Glutamatergic neuron (in vitro differentiated cells): ENCODE measurements around the gene MACROD1. TPM values are rescaled to one million over a fixed set of nuclear protein-coding genes. Genes with fewer than 3 reads are reported as not detected.
A peak's percentile ranks its signal among the peaks of the same experiment; 100 is the strongest.
"Not testable (repeated sequence)": the region's sequence is repeated elsewhere in the genome, so short reads cannot be mapped to it uniquely, and the experiment has no call there.

ENCODE experiments used
- DNase-seq: peaks from one replicate; pipeline ENCODE4 v3.0.0; 2022
- H3K27ac Mint-ChIP-seq: one replicate; pipeline ENCODE4 v1.8.0; 2020; ENCODE audit warnings: mild to moderate bottlenecking, mixed read lengths, inconsistent platforms; ENCODE audit not compliant: unreplicated experiment
- H3K27me3 Mint-ChIP-seq: one replicate; pipeline ENCODE4 v1.8.0; 2020; ENCODE audit warnings: mild to moderate bottlenecking, moderate library complexity, mixed read lengths, inconsistent platforms; ENCODE audit not compliant: unreplicated experiment
- H3K36me3 Mint-ChIP-seq: one replicate; pipeline ENCODE4 v1.8.0; 2020; ENCODE audit warnings: mild to moderate bottlenecking, mixed read lengths, inconsistent platforms; ENCODE audit not compliant: unreplicated experiment
- H3K4me1 Mint-ChIP-seq: one replicate; pipeline ENCODE4 v1.8.0; 2020; ENCODE audit warnings: mild to moderate bottlenecking, low read depth, mixed read lengths, inconsistent platforms; ENCODE audit not compliant: unreplicated experiment
- H3K4me3 Mint-ChIP-seq: one replicate; pipeline ENCODE4 v1.8.0; 2020; ENCODE audit warnings: mild to moderate bottlenecking, mixed read lengths, inconsistent platforms; ENCODE audit not compliant: unreplicated experiment
- H3K9me3 Mint-ChIP-seq: one replicate; pipeline ENCODE4 v1.8.0; 2020; ENCODE audit warnings: mild to moderate bottlenecking, moderate library complexity, mixed read lengths, inconsistent platforms; ENCODE audit not compliant: unreplicated experiment
- total RNA-seq: library from RNA; stranded (reverse); fragmentation: NEBNext Ultra II Directional; extraction: Animal tissue kit (Norgen Biotek cat#: 25700); gene quantifications from one replicate; pipeline ENCODE4 v1.2.1, GENCODE V29; 2021; ENCODE audit not compliant: unreplicated experiment
- TF ChIP-seq, protein P1 (sequence below): fragments of 200-600 bp; sonication (generic); IDR thresholded peaks from one replicate; pipeline ENCODE4 v1.5.0; 2021; ENCODE audit not compliant: partially characterized antibody, unreplicated experiment

The MACROD1 gene
- total RNA-seq, 1 donor from 2014 or later: 12.7 TPM

DNA sequence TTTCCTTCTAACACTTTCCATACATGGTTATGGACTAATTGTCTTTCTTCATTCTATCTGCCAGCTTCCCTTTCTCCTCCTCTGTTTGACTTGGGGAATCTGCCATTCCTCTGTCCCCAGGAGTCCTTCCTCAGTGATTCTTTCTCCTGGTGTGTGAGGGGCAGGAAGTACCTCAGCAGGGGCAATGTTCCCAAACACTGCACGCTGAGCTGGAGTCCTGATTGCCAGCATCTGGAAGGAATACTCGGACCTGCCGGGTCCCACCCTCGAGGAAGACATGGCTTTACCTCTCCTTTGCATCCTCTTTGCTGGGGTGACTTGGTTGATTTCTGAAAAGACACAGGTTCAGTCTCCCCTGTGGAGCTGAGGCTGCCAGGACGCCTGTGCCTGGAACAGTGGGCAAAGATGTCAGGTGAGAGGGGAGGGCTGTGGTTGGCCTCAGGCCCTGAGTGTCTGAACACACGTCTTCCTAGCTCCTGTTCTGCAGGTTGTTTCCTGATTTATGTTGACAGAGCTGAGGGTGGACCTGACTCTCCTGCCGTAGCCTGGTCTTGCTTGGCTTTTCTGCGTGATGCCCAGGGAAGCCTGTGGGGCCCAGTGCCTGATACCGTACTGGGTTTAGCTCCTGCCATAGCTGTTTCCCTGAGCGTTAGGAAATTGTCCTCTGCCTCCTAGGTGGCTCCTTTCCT is 187.2 kb downstream of the MACROD1 start:
- peaks cover 2% of the 10 kb centered on the region for H3K27me3 Mint-ChIP-seq
- H3K9me3 Mint-ChIP-seq: peaks cover 10% of the 10 kb centered on the region
- DNase-seq: no peak
- no peaks in the 10 kb centered on the region for H3K36me3 Mint-ChIP-seq
- peaks cover 22% of the 10 kb centered on the region for H3K4me1 Mint-ChIP-seq
- peak overlapping the region; percentile 64 for H3K27ac Mint-ChIP-seq
- TF ChIP-seq, protein P1, sequence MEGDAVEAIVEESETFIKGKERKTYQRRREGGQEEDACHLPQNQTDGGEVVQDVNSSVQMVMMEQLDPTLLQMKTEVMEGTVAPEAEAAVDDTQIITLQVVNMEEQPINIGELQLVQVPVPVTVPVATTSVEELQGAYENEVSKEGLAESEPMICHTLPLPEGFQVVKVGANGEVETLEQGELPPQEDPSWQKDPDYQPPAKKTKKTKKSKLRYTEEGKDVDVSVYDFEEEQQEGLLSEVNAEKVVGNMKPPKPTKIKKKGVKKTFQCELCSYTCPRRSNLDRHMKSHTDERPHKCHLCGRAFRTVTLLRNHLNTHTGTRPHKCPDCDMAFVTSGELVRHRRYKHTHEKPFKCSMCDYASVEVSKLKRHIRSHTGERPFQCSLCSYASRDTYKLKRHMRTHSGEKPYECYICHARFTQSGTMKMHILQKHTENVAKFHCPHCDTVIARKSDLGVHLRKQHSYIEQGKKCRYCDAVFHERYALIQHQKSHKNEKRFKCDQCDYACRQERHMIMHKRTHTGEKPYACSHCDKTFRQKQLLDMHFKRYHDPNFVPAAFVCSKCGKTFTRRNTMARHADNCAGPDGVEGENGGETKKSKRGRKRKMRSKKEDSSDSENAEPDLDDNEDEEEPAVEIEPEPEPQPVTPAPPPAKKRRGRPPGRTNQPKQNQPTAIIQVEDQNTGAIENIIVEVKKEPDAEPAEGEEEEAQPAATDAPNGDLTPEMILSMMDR: no peak
- H3K4me3 Mint-ChIP-seq: peak overlapping the region; percentile 40

DNA sequence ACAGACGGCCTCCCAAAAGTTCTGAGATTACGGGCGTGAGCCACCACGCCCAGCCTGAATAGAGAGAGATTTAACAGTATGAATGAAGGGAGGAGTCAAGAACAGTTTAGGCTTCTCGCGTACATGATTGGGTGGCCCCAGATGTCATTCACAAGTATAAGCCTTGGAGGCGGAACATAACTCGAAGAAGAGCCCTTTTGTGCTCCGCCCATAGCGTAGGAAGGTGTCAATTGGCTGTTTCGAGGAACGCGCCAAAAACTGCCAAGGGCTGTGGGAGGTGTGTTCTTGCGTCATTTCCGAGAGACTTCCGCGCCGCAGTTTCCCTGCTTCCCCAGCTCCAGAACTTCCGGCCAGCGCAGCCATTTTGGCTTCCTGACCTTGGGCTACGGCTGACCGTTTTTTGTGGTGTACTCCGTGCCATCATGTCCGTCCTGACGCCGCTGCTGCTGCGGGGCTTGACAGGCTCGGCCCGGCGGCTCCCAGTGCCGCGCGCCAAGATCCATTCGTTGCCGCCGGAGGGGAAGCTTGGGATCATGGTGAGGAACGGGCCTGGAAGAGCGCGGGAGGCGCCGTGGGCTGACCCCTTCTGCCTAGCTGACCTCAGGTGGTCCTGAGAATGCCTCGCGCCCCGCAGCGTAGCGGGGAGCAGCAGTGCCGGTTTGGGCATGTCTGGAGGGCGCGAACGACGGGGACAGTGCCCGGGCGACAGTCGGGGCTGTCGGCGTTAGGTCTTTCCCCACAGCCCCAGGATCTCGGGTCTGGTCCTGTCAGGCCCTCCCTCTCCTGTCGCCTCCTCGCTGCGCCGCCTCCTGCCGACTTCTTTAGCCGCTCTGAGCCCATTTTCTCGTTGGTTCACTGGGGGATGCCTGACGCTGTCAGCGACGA is 191.4 kb downstream of the MACROD1 start, which contains the start of gene COX8A:
Gene COX8A, plus strand, starts transcription at position 362 of the 885 bp plus-strand sequence. Its CDS starts 61 bp downstream, at position 423.
- TF ChIP-seq, protein P1: no peak
- peak within 1 kb of the TSS; percentile 99 for H3K4me3 Mint-ChIP-seq
- DNase-seq: peak; percentile 92
- H3K4me1 Mint-ChIP-seq: peaks cover 19% of the 10 kb centered on the region
- peaks cover 7% of the 10 kb centered on the region for H3K9me3 Mint-ChIP-seq
- H3K36me3 Mint-ChIP-seq: no peaks in the 10 kb centered on the region
- H3K27me3 Mint-ChIP-seq: peaks cover 7% of the 10 kb centered on the region
- peak within 1 kb of the TSS; percentile 99 for H3K27ac Mint-ChIP-seq

DNA sequence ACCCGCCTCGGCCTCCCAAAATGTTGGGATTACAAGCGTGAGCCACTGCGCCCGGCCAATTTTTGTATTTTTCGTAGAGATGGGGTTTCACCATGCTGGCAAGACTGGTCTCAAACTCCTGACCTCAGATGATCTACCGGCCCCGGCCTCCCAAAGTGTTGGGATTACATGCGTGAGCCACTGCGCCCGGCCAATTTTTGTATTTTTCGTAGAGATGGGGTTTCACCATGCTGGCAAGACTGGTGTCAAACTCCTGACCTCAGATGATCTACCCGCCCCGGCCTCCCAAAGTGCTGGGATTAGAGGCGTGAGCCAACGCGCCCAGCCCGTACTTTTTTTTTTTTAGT is 192.0 kb downstream of the MACROD1 start:
- H3K4me3 Mint-ChIP-seq: peak overlapping the region; percentile 99

DNA sequence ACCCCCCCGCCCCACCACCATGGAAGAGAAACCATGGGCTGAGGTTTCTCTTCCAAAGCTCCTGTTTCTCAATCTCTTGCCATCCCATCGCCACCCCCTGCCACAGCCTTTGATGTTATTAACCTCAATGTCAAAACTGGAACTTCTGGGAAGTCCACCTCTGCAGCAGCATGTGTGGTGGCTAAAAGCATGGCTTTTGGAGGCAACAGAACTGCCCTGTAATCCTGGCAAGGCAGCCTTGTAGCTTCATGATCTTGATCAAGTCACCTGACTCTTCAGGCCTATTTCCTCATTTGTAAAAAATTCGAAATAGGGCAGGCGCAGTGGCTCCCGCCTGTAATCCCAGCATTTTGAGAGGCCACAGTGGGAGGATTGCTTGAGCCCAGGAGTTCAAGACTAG is 195.0 kb downstream of the MACROD1 start:
- H3K4me1 Mint-ChIP-seq: peaks cover 9% of the 10 kb centered on the region
- DNase-seq: no peak
- H3K27me3 Mint-ChIP-seq: peaks cover 6% of the 10 kb centered on the region
- TF ChIP-seq, protein P1: no peak
- peaks cover 6% of the 10 kb centered on the region for H3K9me3 Mint-ChIP-seq
- no peaks in the 10 kb centered on the region for H3K36me3 Mint-ChIP-seq
- no peak overlapping the region for H3K4me3 Mint-ChIP-seq
- H3K27ac Mint-ChIP-seq: no peak overlapping the region

More for the DNA sequence above, 192.0 kb downstream of the MACROD1 start:
- not testable (repeated sequence) for H3K9me3 Mint-ChIP-seq, H3K27me3 Mint-ChIP-seq, DNase-seq, H3K36me3 Mint-ChIP-seq
- peaks cover 20% of the 10 kb centered on the region for H3K4me1 Mint-ChIP-seq
- H3K27ac Mint-ChIP-seq: peak overlapping the region; percentile 99

DNA sequence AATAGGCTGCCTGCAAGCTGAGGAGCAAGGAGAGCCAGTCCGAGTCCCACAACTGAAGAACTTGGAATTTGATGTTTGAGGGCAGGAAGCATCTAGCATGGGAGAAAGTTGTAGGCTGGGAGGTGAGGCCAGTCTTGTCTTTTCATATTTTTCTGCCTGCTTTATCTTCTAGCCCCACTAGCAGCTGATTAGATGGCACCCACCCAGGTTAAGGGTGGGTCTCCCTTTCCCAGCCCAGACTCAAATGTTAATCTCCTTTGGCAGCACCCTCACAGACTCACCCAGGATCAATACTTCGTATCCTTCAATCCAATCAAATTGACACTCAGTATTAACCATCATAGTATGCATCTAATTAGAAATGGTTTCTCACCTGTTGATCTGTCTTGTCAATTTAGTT is 196.5 kb downstream of the MACROD1 start:
- TF ChIP-seq, protein P1: no peak
- H3K9me3 Mint-ChIP-seq: peaks cover 5% of the 10 kb centered on the region
- peaks cover 6% of the 10 kb centered on the region for H3K4me1 Mint-ChIP-seq
- peaks cover 6% of the 10 kb centered on the region for H3K27me3 Mint-ChIP-seq
- no peak overlapping the region for H3K4me3 Mint-ChIP-seq
- H3K27ac Mint-ChIP-seq: no peak overlapping the region
- no peaks in the 10 kb centered on the region for H3K36me3 Mint-ChIP-seq
- no peak for DNase-seq
